ENCODE measurements around the gene INO80. TPM values are rescaled to one million over a fixed set of nuclear protein-coding genes. Genes with fewer than 3 reads are reported as not detected.

The INO80 gene
- total RNA-seq, 5 donors from 2014 or later (not counting 1 experiment from before 2014, with no cell fraction given) = 31.3 to 34.7 (median 33.7) TPM

- Mint-ChIP-seq H3K36me3 (no peaks in the 10 kb centered on the region), H3K4me3 (no peak overlapping the region), H3K27me3 (peaks cover 15 to 36% of the 10 kb centered on the region in 2 donors), H3K4me1 (peaks cover 18 to 30% (median 23%) of the 10 kb centered on the region in 3 donors), H3K27ac (no peak overlapping the region), H3K9me3 (no peaks in the 10 kb centered on the region)
- CTCF ChIA-PET = interaction anchor here in 1 of 2 donors (0.7 kb wide), 2 partner anchors 83 to 1120 kb away, joined by 3 read pairs; no protein-coding TSS in a partner anchor
- H3K36me3 ChIP-seq (ENCODE audit: control insufficient read depth in 2 of 2, extremely low read depth in 1 of 2, insufficient read depth in 1 of 2, low read length in 1 of 2) = no peaks in the 10 kb centered on the region
- DNase-seq = no peak
- POLR2A ChIA-PET = no interaction called here
- peaks cover 2 to 37% of the 10 kb centered on the region in 2 experiments for H3K27me3 ChIP-seq (replicated peaks in 1 of 2; ENCODE audit: control insufficient read depth in 2 of 2, extremely low read depth in 1 of 2, insufficient read depth in 2 of 2, low read length in 1 of 2)
- H3K9me3 ChIP-seq = no peaks in the 10 kb centered on the region
- no peak overlapping the region for H3K4me3 ChIP-seq (ENCODE audit: control insufficient read depth in 1 of 2, extremely low read depth in 1 of 2, low read length in 1 of 2)
- no peak overlapping the region for H3K27ac ChIP-seq (ENCODE audit: low read length)
- peaks cover 4 to 26% of the 10 kb centered on the region in 2 experiments for H3K4me1 ChIP-seq (ENCODE audit: control insufficient read depth in 1 of 2, extremely low read depth in 1 of 2, insufficient read depth in 2 of 2, low read length in 2 of 2)
- 84% methylated on average over 6 of the region's 6 CpGs for WGBS (ENCODE audit: insufficient coverage)
- no peak for ATAC-seq (replicated peaks in 1 of 4)
These were observed 181.6 kb downstream of the INO80 start for GRCh38 chr15:40934457-40934856.

- CTCF ChIA-PET = interaction anchor here in 1 of 2 donors (0.7 kb wide), 1 partner anchor 82 kb away, joined by 3 read pairs; no protein-coding TSS in a partner anchor
- no peaks in the 10 kb centered on the region for H3K36me3 ChIP-seq (ENCODE audit: control insufficient read depth in 2 of 2, extremely low read depth in 1 of 2, insufficient read depth in 1 of 2, low read length in 1 of 2)
- POLR2A ChIA-PET = no interaction called here
- Mint-ChIP-seq H3K4me1 (peaks cover 24 to 31% (median 30%) of the 10 kb centered on the region in 3 donors), H3K36me3 (no peaks in the 10 kb centered on the region), H3K4me3 (no peak overlapping the region), H3K27me3 (peaks cover 25 to 43% of the 10 kb centered on the region in 2 donors), H3K27ac (no peak overlapping the region), H3K9me3 (no peaks in the 10 kb centered on the region)
- ATAC-seq (replicated peaks in 1 of 4) (no peak), DNase-seq (no peak)
- H3K9me3 ChIP-seq = no peaks in the 10 kb centered on the region
- peaks cover 2 to 46% of the 10 kb centered on the region in 2 experiments for H3K27me3 ChIP-seq (replicated peaks in 1 of 2; ENCODE audit: control insufficient read depth in 2 of 2, extremely low read depth in 1 of 2, insufficient read depth in 2 of 2, low read length in 1 of 2)
- no peak overlapping the region for H3K4me3 ChIP-seq (ENCODE audit: control insufficient read depth in 1 of 2, extremely low read depth in 1 of 2, low read length in 1 of 2)
- no peak overlapping the region for H3K27ac ChIP-seq (ENCODE audit: low read length)
- H3K4me1 ChIP-seq (ENCODE audit: control insufficient read depth in 1 of 2, extremely low read depth in 1 of 2, insufficient read depth in 2 of 2, low read length in 2 of 2) = peaks cover 6 to 36% of the 10 kb centered on the region in 2 experiments
- 92% methylated on average over 1 of the region's 3 CpGs for WGBS (ENCODE audit: insufficient coverage)
These were observed 182.6 kb downstream of the INO80 start for GRCh38 chr15:40933517-40933902.

DNA sequence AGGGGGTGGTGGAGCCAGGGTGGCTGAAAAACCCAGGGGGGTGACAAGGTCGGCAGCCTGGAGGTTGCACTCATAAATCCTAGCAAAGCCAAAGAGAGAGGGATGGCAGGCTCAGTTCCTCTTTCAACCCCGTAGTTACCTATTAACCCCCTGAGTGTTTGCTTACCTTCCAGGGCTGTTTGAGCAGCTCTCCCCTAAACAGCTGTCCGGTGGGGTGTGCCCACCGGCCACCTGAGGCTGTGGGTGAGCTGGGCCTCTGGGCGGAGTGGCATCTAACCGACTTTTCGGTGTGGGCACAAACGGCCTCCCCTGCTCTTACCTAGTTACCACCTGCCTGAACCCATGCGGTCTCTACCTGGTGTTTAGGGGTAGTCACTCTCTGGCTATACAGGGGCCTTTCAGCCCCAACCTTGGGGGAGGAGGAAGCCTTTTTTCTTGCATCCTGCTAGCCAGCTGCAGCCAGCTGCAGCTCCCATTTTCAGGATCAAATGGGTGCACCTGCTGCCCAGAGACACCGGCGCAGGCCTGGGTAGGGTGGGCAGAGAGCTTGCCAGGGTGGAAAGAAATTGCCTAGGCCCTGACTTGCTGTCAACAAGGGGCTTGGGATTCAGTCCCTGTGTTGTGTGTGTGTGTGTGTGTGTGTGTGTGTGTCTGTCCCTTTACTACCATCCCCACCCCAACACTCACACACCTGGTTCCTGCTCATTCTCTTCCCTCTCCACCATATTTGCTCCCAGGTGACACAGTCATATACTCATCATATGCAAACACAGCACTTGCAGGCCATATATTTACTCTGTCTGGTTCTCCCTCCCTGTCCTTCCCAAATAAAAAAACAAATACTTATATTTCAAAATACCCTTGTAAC lies 183.2 kb downstream of the INO80 start:
- no peak overlapping the region for H3K27ac Mint-ChIP-seq
- WGBS (ENCODE audit: insufficient coverage) = 100% methylated on average over 2 of the region's 11 CpGs
- Histone ChIP-seq H3K27me3 (replicated peaks in 1 of 2; ENCODE audit: control insufficient read depth in 2 of 2, extremely low read depth in 1 of 2, insufficient read depth in 2 of 2, low read length in 1 of 2) (peaks cover 2 to 52% of the 10 kb centered on the region in 2 experiments), H3K4me3 (ENCODE audit: control insufficient read depth in 1 of 2, extremely low read depth in 1 of 2, low read length in 1 of 2) (no peak overlapping the region), H3K36me3 (ENCODE audit: control insufficient read depth in 2 of 2, extremely low read depth in 1 of 2, insufficient read depth in 1 of 2, low read length in 1 of 2) (no peaks in the 10 kb centered on the region), H3K27ac (ENCODE audit: low read length) (no peak overlapping the region), H3K9me3 (no peaks in the 10 kb centered on the region), H3K4me1 (ENCODE audit: control insufficient read depth in 1 of 2, extremely low read depth in 1 of 2, insufficient read depth in 2 of 2, low read length in 2 of 2) (peaks cover 9 to 42% of the 10 kb centered on the region in 2 experiments)
- H3K9me3 Mint-ChIP-seq = no peaks in the 10 kb centered on the region
- H3K36me3 Mint-ChIP-seq = no peaks in the 10 kb centered on the region
- H3K4me3 Mint-ChIP-seq = no peak overlapping the region
- peaks cover 26 to 47% of the 10 kb centered on the region in 2 donors for H3K27me3 Mint-ChIP-seq
- H3K4me1 Mint-ChIP-seq = peaks cover 25 to 33% (median 30%) of the 10 kb centered on the region in 3 donors
- ChIA-PET CTCF (no interaction called here), POLR2A (no interaction called here)
- no peak for DNase-seq
- no peak for ATAC-seq (replicated peaks in 1 of 4)

DNA sequence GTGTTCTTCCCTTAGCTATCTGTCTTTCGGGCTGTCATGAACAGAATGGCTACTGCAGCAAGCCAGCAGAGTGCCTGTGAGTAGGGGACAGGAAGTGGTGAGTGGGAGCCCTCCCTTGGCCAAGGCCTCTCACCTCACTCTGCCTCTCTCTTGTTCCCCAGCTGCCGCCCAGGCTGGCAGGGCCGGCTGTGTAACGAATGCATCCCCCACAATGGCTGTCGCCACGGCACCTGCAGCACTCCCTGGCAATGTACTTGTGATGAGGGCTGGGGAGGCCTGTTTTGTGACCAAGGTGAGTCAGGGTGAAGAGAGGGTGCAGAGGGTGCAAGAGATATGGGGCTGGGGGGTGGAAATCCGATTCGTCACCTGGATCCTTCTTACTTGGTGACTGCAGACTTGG lies 183.9 kb downstream of the INO80 start:
- 82% methylated on average over 5 of the region's 8 CpGs for WGBS (ENCODE audit: insufficient coverage)
- H3K4me1 ChIP-seq (ENCODE audit: control insufficient read depth in 1 of 2, extremely low read depth in 1 of 2, insufficient read depth in 2 of 2, low read length in 2 of 2) = peaks cover 12 to 50% of the 10 kb centered on the region in 2 experiments
- Mint-ChIP-seq H3K4me1 (peaks cover 28 to 37% (median 33%) of the 10 kb centered on the region in 3 donors), H3K36me3 (no peaks in the 10 kb centered on the region), H3K27ac (peak overlapping the region in 1 of 2 donors; percentile 19), H3K27me3 (peaks cover 29 to 51% of the 10 kb centered on the region in 2 donors), H3K4me3 (peak overlapping the region in 1 of 3 donors; percentile 89), H3K9me3 (no peaks in the 10 kb centered on the region)
- ChIA-PET CTCF (no interaction called here), POLR2A (no interaction called here)
- ATAC-seq (replicated peaks in 1 of 4) (no peak), DNase-seq (no peak)
- H3K36me3 ChIP-seq (ENCODE audit: control insufficient read depth in 2 of 2, extremely low read depth in 1 of 2, insufficient read depth in 1 of 2, low read length in 1 of 2) = no peaks in the 10 kb centered on the region
- no peaks in the 10 kb centered on the region for H3K9me3 ChIP-seq
- H3K27me3 ChIP-seq (replicated peaks in 1 of 2; ENCODE audit: control insufficient read depth in 2 of 2, extremely low read depth in 1 of 2, insufficient read depth in 2 of 2, low read length in 1 of 2) = peaks cover 3 to 60% of the 10 kb centered on the region in 2 experiments
- no peak overlapping the region for H3K4me3 ChIP-seq (ENCODE audit: control insufficient read depth in 1 of 2, extremely low read depth in 1 of 2, low read length in 1 of 2)
- no peak overlapping the region for H3K27ac ChIP-seq (ENCODE audit: low read length)

DNA sequence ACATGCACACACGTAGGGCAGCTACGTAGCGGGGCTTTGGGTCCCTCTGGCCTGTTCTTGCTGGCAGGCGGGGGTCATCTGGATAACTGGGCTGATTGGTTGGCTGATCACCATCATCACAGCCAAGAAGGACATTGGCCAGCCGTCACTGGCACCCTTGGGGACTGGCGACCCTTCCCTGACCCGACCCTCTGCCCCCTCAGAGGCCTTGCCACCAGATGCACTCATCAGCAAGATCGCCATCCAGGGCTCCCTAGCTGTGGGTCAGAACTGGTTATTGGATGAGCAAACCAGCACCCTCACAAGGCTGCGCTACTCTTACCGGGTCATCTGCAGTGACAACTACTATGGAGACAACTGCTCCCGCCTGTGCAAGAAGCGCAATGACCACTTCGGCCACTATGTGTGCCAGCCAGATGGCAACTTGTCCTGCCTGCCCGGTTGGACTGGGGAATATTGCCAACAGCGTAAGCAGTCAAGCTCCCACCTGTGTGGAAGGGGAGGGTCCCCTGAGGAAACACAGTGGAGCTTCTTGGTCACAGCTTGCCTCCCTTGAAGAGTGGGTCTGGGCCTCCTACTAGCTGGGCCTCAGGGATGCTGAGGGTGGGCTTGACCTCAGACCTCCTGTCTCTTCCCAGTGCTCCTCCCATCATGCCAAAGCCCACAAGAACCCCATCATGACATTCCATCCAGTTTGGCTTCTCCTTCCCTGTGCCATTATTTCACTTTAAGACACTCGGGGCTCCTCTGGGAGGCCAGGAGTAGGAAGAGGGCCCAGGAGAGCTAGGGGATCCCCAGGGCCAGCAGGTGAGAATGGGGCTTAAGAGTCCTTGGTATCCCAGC lies 184.6 kb downstream of the INO80 start:
- Mint-ChIP-seq H3K36me3 (no peaks in the 10 kb centered on the region), H3K4me3 (peak overlapping the region; percentile 65 to 89 (median 67)), H3K4me1 (peaks cover 34 to 43% (median 40%) of the 10 kb centered on the region in 3 donors), H3K27me3 (peaks cover 36 to 57% of the 10 kb centered on the region in 2 donors), H3K27ac (peak overlapping the region in 1 of 2 donors; percentile 19), H3K9me3 (no peaks in the 10 kb centered on the region)
- H3K27me3 ChIP-seq (replicated peaks in 1 of 2; ENCODE audit: control insufficient read depth in 2 of 2, extremely low read depth in 1 of 2, insufficient read depth in 2 of 2, low read length in 1 of 2) = peaks cover 4 to 66% of the 10 kb centered on the region in 2 experiments
- ChIA-PET POLR2A (no interaction called here), CTCF (interaction anchor here (0.9 to 1.8 kb wide), 2 partner anchors 24 to 73 kb away, joined by 3 to 6 read pairs; no protein-coding TSS in a partner anchor)
- DNase-seq = no peak
- peaks cover 16 to 56% of the 10 kb centered on the region in 2 experiments for H3K4me1 ChIP-seq (ENCODE audit: control insufficient read depth in 1 of 2, extremely low read depth in 1 of 2, insufficient read depth in 2 of 2, low read length in 2 of 2)
- H3K4me3 ChIP-seq (ENCODE audit: control insufficient read depth in 1 of 2, extremely low read depth in 1 of 2, low read length in 1 of 2) = no peak overlapping the region
- H3K27ac ChIP-seq (ENCODE audit: low read length) = no peak overlapping the region
- no peaks in the 10 kb centered on the region for H3K9me3 ChIP-seq
- ATAC-seq (replicated peaks in 1 of 4) = no peak
- no peaks in the 10 kb centered on the region for H3K36me3 ChIP-seq (ENCODE audit: control insufficient read depth in 2 of 2, extremely low read depth in 1 of 2, insufficient read depth in 1 of 2, low read length in 1 of 2)
- 94% methylated on average over 15 of the region's 16 CpGs for WGBS (ENCODE audit: insufficient coverage)

Data from T-cell (primary cell).